DMS53 (cell line): Measurements from ENCODE around the gene FGD4.
A peak's percentile ranks its signal among the peaks of the same experiment; 100 is the strongest.

ENCODE experiments used
- DNase-seq: peaks from one replicate; lab custom pipeline; 2025; lab: John Stamatoyannopoulos, UW

Gene FGD4

GRCh38 chr12:32402946-32403345 lies 3.6 kb downstream of the FGD4 start:
- DNase-seq: no peak

GRCh38 chr12:32407795-32408194 lies 8.4 kb downstream of the FGD4 start:
- DNase-seq: no peak

- no peak for DNase-seq
Observed at GRCh38 chr12:32413412-32413811, 14.1 kb downstream of the FGD4 start.

DNA sequence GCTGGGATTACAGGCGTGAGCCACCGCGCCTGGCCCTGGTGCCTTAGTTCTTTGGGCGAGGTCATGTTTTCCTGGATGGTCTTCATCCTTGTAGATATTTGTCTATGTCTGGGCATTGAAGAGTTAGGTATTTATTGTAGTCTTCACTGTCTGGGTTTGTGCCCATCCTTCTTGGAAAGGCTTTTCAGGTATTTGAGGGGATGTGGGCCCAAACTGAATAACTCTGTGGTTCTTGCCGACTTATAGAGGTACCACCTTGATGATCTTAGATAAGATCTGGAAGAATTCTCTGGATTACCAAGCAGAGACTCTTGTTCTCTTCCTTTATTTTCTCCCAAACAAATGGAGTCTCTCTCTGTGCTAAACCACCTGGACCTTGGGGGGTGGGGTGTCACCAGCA lies 18.9 kb downstream of the FGD4 start:
- DNase-seq: no peak

DNA sequence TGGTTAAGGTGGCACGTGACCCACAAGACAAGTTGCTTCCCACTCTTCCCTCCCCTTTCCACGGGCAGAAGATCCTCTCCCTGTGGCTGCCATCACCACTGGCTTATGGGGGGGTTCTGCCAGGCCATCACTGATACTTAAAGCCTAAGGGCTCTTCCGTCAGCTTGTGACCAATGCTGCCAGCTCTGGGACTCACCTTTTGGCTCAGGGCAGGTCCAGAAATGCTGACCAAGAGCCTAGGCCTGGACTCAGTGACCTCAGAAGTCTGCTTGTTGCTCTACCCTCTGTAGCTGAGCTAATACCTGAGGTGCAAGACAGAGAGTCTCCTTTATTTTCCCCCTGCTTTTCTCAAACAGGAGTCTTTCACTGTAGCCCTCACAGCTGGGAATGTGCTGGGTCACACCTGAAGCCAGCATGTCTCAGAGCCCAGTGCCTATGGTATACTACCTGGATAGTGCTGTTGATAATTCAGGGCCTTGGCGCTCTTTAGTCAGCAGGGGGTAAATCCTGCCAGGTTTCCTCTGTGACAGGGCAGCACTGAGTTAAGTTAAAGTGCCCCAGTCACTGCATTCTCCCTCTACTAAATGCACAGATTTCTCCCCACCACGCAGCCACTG lies 19.7 kb downstream of the FGD4 start:
- peak; percentile 21 for DNase-seq

DNA sequence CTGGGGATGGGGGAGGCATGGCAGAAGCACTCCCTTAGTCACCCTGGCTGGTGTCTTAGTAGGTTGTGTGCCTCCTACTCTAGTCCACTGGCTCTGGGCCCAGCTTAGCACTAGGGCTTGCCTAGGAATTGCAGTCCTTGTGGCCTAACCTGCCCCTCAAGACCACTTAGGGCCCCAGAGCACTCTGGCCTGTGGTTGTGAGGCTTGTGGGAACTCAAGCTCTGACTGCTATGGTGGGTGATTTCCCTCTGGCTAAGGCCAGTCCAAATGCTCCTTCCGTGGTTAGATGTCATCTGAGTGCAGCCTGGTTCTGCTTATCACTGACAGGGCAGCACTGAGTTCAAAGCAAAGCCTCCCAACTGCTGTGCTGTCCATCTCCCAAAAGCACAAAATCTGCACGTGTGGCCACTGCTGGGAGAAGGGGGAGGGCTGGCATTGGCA lies 20.2 kb downstream of the FGD4 start:
- DNase-seq: no peak

DNA sequence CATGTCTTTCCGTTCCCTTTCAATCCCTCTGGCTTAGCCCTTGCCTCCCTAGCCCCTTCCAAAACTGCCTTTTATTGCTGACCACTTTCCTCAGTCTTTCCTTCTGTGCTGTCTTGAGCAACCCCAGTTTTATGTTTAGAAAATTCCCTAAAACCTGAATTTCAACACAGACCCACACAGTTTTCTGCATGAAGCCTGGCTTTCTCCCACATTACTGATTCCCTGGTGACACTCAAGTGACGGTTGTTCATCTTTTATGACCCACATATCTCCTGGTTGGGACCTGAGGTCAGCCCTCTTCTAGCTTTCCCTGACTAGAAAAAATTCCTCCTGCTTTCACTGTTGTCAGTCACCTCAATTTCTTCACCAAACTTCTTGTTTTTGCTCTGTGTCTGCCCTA lies 21.0 kb downstream of the FGD4 start:
- DNase-seq: no peak

DNA sequence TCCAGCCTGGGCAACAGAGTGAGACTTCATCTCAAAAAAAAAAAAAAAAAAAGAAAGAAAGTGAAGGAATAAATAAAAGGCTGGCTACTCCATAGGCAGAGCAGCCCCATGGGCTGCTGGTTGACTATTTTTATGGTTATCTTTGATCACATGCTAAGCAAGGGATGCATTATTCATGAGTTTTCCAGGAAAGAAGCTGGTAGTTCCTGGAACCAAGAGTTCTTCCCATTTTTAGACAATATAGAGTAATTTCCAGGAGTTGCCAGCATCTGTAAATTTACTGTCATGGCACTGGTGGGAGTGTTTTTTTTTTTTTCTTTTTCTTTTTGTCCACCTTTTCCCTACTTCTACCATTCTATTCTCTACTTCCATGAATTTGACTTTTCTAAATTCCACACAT lies 24.2 kb downstream of the FGD4 start:
- no peak for DNase-seq

- no peak for DNase-seq
Observed at GRCh38 chr12:32431025-32431424, 31.7 kb downstream of the FGD4 start.

- DNase-seq: no peak
Observed at GRCh38 chr12:32435921-32436705, 36.8 kb downstream of the FGD4 start.

- no peak for DNase-seq
Observed at GRCh38 chr12:32437095-32437515, 37.7 kb downstream of the FGD4 start.

DNA sequence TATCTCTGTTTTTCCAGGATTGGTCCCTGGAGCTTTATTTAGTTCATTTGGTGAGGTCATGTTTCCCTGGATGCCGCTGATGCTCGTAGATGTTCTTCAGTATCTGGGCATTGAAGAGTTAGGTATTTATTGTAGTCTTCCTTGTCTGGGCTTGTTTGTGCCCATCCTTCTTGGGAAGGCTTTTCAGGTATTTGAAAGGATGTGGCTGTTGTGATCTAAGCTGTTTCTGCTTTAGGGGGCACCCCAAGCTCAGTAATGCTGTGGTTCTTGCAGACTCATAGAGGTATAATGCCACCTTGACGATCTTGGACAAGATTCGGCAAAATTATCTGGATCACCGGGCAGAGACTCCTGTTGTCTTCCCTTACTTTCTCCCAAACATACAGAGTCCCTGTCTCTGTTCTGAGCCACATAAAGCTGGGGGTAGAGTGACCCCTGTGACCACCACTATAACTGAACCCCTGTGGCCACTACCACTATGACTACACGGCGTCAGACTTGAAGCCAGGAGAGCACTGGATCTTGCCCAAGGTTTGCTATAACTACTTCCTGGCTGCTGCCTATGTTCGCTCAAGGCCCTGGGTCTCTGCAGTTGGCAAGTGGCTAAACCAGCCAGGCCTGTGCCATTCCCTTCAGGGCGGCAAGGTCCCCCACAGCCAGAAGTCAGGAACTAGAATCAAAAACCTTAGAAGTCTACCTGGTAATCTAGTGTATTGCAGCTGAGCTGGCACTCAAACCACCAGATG lies 40.9 kb downstream of the FGD4 start:
- no peak for DNase-seq

DNA sequence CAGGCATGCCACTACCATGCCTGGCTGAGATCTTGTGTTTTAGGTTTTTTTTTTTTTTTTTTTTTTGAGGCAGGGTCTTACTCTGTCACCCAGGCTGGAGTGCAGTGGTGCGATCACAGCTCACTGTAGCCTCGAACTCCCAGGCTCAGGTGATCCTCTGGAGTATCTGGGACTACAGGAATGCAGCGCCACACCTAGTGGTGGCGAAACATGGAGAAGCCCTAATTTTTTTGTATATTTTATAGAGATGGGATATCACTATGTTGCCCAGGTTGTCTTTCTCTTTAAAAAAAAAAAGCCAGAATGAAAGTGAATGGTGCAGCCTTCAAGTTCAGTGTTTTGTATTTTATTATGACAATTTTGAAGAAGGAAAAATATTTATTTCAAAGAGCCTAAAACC lies 44.1 kb downstream of the FGD4 start:
- no peak for DNase-seq

DNA sequence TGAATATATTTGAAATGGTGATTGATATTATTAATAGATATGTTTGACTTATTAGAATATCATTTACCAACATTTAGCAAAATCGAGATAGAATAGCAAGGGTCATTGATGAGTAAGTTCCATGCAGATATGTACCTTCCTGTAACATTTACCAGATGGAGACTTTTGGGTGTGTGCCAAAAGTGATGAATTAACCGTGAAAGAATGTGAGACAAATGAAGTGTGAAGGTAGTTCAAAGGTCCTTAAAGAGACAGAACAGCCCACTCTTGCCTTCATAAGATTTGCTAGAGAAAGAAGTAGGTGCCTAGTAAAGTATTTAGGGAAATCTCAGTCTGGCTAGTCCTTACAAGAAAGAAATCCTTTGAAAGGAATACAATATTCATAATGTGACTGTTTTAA lies 45.5 kb downstream of the FGD4 start:
- peak; percentile 85 for DNase-seq

DNA sequence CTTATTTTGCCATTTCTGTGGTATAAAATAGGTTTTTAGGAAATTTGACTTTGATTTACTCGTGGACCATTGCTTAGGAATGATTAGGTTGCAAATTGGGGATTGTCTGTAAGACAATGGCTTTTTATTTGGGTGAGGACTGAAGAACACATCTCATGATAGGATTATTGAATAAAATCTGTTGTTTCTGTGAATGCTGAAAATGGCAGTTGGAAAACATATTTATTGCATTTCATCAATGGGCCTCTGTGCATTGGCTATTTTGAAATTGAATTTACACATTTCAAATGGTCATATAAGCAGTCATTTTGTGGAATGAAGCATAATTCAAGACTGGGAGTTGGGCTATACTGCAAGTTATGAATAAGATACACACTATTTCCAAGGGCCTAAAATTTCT lies 46.0 kb downstream of the FGD4 start:
- no peak for DNase-seq

- DNase-seq: no peak
Observed at GRCh38 chr12:32446316-32447119, 47.2 kb downstream of the FGD4 start.

DNA sequence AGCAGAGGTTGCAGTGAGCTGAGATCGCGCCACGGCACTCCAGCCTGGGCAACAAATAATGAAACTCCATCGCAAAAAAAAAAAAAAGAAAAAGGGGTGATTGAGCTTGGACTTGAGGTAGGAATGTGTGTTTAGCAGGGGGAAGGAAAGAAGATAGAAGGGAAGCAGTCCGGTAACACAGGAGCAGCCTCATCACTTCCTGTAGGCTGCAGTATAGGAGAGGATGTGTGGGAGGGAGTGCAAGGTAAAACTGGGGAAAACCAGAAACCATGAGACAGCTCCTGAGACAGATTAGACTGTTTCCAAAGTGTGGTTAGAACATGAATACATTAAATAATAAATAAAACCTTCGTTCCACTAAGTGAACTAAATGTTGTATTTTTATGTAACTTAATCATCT lies 49.2 kb downstream of the FGD4 start:
- peak; percentile 19 for DNase-seq

DNA sequence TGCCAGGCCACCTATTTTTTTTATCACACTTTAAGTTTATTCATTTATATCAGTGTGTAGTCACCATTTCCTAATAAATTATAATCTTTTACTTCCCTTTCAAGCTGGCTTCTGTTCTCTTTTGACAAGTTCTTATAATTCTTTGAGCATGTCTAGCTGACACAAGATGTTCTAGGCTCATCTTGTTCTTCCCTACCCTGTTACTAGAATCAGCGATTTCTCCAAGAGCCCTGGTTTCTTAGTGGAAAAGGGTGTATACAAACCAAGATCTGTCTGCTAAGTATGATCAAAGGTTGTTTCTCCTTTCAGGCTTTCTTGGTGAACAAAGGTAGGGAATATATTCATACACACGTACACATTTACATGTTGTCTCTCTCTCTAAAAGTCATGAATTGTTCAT lies 51.0 kb downstream of the FGD4 start:
- no peak for DNase-seq

DNA sequence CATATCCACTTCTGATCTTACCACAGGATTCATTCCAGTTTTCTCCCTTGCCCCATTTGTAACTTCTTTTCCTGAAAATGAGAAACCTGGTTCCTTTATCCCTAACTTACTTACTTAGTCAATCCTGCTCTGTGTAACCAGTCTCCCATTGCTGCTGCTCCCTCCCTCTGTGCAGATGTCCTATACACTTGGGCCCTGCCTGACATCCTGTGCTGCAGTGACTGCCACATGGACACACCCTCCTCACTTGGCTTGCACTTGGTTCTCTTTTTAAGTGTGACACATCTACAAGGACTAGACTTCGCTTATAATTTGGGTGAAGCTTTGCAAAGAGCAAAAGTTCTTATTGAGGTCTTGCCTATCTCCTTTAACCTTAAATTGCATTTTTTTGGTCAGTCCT lies 51.4 kb downstream of the FGD4 start:
- DNase-seq: no peak

DNA sequence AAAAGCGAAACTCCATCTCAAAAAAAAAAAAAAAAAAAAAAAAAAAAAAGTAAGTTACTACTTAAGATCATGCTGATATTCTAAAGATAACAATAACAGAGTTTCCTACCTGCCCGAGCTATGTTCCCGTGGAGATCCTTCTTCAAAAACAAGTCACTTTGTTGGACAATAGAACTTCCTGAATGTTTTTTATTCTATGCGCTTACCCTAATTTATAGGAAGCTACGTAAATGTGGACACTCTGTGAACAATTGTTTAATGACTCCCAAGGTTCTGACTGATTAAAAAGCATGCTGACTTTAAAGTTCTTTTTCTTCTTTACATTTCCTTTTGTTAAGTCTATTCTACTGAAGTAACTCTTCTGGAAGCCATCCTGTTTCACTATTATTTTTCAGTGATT lies 52.5 kb downstream of the FGD4 start:
- no peak for DNase-seq

DNA sequence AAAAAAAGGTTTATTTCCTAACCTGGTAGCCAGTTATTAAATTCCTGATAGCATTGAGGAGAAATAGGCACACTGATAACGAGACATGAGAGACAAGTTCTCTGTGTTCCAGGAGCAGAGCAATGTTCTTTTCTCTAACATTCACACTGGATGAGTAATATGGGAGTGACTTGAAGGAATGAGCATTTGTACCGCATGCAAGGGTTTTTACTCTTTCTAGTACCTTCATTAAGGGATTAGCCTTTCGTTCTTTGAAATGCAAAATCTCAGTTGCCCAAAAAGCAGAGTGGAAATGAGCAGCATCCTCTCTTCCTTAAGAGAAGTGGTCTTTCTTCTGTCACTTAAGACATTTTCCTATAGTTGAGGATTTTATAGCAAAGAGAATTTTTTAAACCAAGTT lies 54.7 kb downstream of the FGD4 start:
- no peak for DNase-seq

DNA sequence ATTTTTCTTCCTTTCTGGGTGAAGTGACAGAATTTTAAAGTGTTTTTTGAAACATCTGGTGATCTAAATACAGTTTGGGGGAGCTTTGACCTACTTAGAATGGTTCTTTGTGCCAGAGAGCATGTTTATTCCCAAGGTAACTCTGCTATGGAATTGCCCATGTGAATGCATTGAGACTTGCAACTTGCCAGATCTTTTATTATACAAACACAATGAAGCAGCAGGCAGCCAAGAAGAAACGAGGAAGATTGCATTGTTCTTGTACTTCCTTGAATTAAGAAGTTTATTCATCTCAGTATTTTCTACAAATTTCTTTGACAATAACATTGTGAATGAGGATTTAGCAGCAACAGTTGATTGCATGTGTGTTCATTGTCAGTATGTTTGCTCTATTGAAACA lies 55.5 kb downstream of the FGD4 start:
- no peak for DNase-seq
